B cell (primary cell): ENCODE results near the gene DHDH. TPM values are rescaled to one million over a fixed set of nuclear protein-coding genes. Genes with fewer than 3 reads are reported as not detected.
A peak's percentile ranks its signal among the peaks of the same experiment; 100 is the strongest.

Source experiments
- ATAC-seq: fragments of 200-7000 bp; cut with Tn5 transposase; one replicate; pipeline ENCODE4 v1.10.0; 2021; ENCODE audit warnings: low read depth, mild to moderate bottlenecking, moderate number of reproducible peaks, moderate library complexity
- CTCF ChIA-PET: fragments of 350-600 bp; sonication (Branson Sonifier 250); formaldehyde crosslinking; loops from one replicate; lab custom pipeline; 2021; ENCODE audit warnings: antibody characterized with exemption, inconsistent platforms; lab: Charles Lee
- POLR2A ChIA-PET: fragments of 350-600 bp; sonication (Branson Sonifier 250); formaldehyde crosslinking; loops from one replicate; lab custom pipeline; 2021; ENCODE audit warnings: antibody characterized with exemption; lab: Charles Lee
- DNase-seq: peaks from one replicate; pipeline ENCODE4 v3.0.0; 2013
- H2AFZ ChIP-seq: 2 replicates; pipeline ENCODE4 v1.6.1; 2012; ENCODE audit warnings: mild to moderate bottlenecking, low read depth, low read length; ENCODE audit not compliant: insufficient read depth, poor library complexity, severe bottlenecking
- H3K27ac ChIP-seq, 2 donors: 1 replicate in 1 of 2; 2 replicates in 1 of 2; pipeline ENCODE4 v1.5.1; 2012 to 2013; ENCODE audit warnings: low read length in 2 of 2, mild to moderate bottlenecking in 2 of 2, moderate library complexity in 1 of 2
- H3K27me3 ChIP-seq, 4 experiments: fragments of 200-600 bp in 1 of 4; sonication (generic) in 1 of 4; replicated peaks in 1 of 4; 1 replicate in 2 of 4; 2 replicates in 2 of 4; pipeline versions ENCODE4 v1.6.1 to v1.7.0; 2013 to 2016; ENCODE audit warnings: low read length in 3 of 4, mild to moderate bottlenecking in 2 of 4, mixed read lengths in 1 of 4, moderate library complexity in 1 of 4; ENCODE audit not compliant: insufficient read depth in 4 of 4, control insufficient read depth in 3 of 4; ENCODE audit errors: control extremely low read depth in 1 of 4
- H3K36me3 ChIP-seq, 2 experiments: replicated peaks in 1 of 2; 1 replicate in 1 of 2; 2 replicates in 1 of 2; pipeline versions ENCODE4 v1.6.1 to v1.7.1; 2013; ENCODE audit warnings: low read length in 1 of 2; ENCODE audit not compliant: insufficient read depth in 2 of 2, control insufficient read depth in 1 of 2; ENCODE audit errors: control extremely low read depth in 1 of 2, extremely low read depth in 1 of 2
- H3K4me1 ChIP-seq, 2 donors: fragments of 200-600 bp in 1 of 2; sonication (generic) in 1 of 2; 1 replicate in 1 of 2; 2 replicates in 1 of 2; pipeline versions ENCODE4 v1.5.1 to v1.6.1; 2013 to 2017; ENCODE audit warnings: low read length in 2 of 2; ENCODE audit not compliant: control insufficient read depth in 2 of 2, insufficient read depth in 2 of 2
- H3K4me2 ChIP-seq: replicated peaks from 2 replicates; pipeline ENCODE3; 2012; ENCODE audit warnings: mild to moderate bottlenecking, low read depth, low read length; ENCODE audit not compliant: poor library complexity, severe bottlenecking
- H3K4me3 ChIP-seq, 5 experiments: fragments of 200-600 bp in 1 of 5; sonication (generic) in 1 of 5; 1 replicate in 3 of 5; 2 replicates in 2 of 5; pipeline versions ENCODE4 v1.5.1 to v1.7.0; 2011 to 2016; ENCODE audit warnings: low read length in 4 of 5, mild to moderate bottlenecking in 4 of 5, low read depth in 2 of 5, control low read depth in 1 of 5, moderate library complexity in 1 of 5; ENCODE audit not compliant: insufficient read depth in 1 of 5; ENCODE audit errors: control extremely low read depth in 1 of 5, extremely low read depth in 1 of 5
- H3K79me2 ChIP-seq: fragments of 200-600 bp; sonication (generic); one replicate; pipeline ENCODE4 v1.6.0; 2016; ENCODE audit warnings: low read length; ENCODE audit not compliant: control insufficient read depth, insufficient read depth
- H3K9ac ChIP-seq: fragments of 200-600 bp; sonication (generic); 2 replicates; pipeline ENCODE4 v1.6.1; 2017; ENCODE audit warnings: mild to moderate bottlenecking, low read length, moderate library complexity
- H3K9me3 ChIP-seq, 3 donors: one replicate each; pipeline versions ENCODE4 v1.6.1 to v1.7.1; 2013; ENCODE audit warnings: low read length in 2 of 3; ENCODE audit not compliant: control insufficient read depth in 2 of 3, insufficient read depth in 1 of 3; ENCODE audit errors: control extremely low read depth in 1 of 3
- H4K20me1 ChIP-seq: 2 replicates; pipeline ENCODE4 v1.6.0; 2012; ENCODE audit warnings: mild to moderate bottlenecking, low read length; ENCODE audit not compliant: insufficient read depth, control insufficient read depth, poor library complexity, severe bottlenecking
- H3K27ac Mint-ChIP-seq: one replicate; pipeline ENCODE4 v1.8.0; 2021; ENCODE audit warnings: mixed read lengths
- H3K27me3 Mint-ChIP-seq: one replicate; pipeline ENCODE4 v1.8.0; 2021; ENCODE audit warnings: mixed read lengths
- H3K4me1 Mint-ChIP-seq: one replicate; pipeline ENCODE4 v1.8.0; 2021; ENCODE audit warnings: mixed read lengths
- H3K4me3 Mint-ChIP-seq: one replicate; pipeline ENCODE4 v1.8.0; 2021; ENCODE audit warnings: mixed read lengths
- H3K9me3 Mint-ChIP-seq: one replicate; pipeline ENCODE4 v1.8.0; 2022; ENCODE audit warnings: mixed read lengths; ENCODE audit not compliant: insufficient read depth
- EZH2 ChIP-seq: IDR thresholded peaks from 2 replicates; pipeline ENCODE4 v1.6.1; 2012; ENCODE audit warnings: borderline replicate concordance, low read depth, mild to moderate bottlenecking, moderate library complexity, low read length; ENCODE audit not compliant: insufficient read depth, poor library complexity, severe bottlenecking
- WGBS: methylation state at CpG from one replicate; pipeline ENCODE4 v1.1.5; 2013; ENCODE audit warnings: missing lambda C conversion rate; ENCODE audit not compliant: insufficient coverage; 5-methylcytosine and 5-hydroxymethylcytosine counted together
- intact Hi-C: fragments of 100-400 bp; cut with micrococcal nuclease; formaldehyde crosslinking; loops from one replicate; pipeline ENCODE4 v1.10.0; 2022
- polyA plus RNA-seq: library from polyadenylated mRNA; depleted of rRNA; stranded (reverse); fragments of >200 nt; gene quantifications from 2 replicates; pipeline ENCODE4 v1.2.3, GENCODE V29; 2012
- total RNA-seq, 2 donors: library from RNA; stranded (reverse); fragments of 120-200 nt in 1 of 2; gene quantifications; 1 replicate in 1 of 2; 2 replicates in 1 of 2; pipeline versions ENCODE4 v1.2.3 to v1.2.4, GENCODE V29; 2013 to 2022
- TF ChIP-seq, protein P1 (sequence below): fragments of 200-600 bp; IDR thresholded peaks from one replicate; pipeline ENCODE4 v1.8.0; 2022; ENCODE audit warnings: antibody characterized with exemption, mild to moderate bottlenecking

Gene DHDH
- total and polyA plus RNA-seq, 2 donors (not counting 1 experiment from before 2014, with no cell fraction given): 0.64 to 0.82 TPM

DNA sequence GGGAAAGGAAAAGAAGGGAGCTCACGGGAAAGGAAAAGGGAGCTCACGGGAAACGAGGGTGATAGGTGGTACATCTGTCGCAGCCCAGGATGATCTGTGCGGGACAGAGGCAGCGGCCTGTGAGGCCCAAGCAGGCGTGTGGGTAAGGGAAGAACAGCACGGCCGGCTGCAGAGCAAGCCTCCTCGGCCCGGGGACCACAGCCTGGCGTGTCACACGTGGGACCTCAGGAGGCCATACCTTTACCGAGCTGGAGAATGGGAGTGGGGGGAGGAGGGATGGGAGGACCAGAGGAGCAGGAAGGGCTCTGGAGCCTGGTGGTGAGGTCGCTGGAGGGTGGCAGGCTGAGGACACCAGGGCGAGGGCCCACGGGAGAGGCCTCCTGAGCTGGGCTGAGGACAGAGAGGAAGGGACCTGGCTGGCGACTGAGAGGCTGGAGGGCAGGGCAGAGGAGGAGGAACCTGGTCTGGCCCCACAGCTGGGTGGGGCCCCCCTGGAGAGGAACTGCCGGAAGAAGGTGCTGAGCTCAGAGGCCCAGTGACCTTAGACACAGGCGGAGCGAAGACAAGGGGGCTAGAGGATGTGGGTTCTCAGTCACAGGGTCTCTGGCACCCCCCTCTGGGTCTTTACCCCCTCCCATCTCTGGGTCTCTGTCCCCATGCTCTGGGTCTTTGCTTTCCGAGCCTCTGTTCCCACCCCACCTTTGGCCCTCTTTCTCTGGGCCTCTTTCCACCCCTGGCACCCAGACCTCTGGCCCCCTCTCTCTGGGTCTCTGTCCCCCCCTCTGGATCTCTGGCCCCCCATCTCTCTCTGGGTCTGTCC lies 28.7 kb downstream of the DHDH start:
- peaks cover 0 to 15% of the 10 kb centered on the region in 2 experiments for H3K36me3 ChIP-seq
- peaks cover 19% of the 10 kb centered on the region for H4K20me1 ChIP-seq
- peak overlapping the region; percentile 64 for H3K4me3 Mint-ChIP-seq
- DNase-seq (peak; percentile 79), ATAC-seq (peak; percentile 41)
- H3K4me1 Mint-ChIP-seq: peaks cover 57% of the 10 kb centered on the region
- H3K9me3 ChIP-seq: no peaks in the 10 kb centered on the region
- no peaks in the 10 kb centered on the region for H3K9me3 Mint-ChIP-seq
- POLR2A ChIA-PET: interaction anchor here (0.5 to 1.5 kb wide), 10 partner anchors 8 to 1367 kb away, joined by 3 to 11 read pairs (median 4); partner anchors contain the start of genes BAX and KCNC3
- 26% methylated on average over 20 of the region's 22 CpGs for WGBS
- peak overlapping the region; percentile 73 for H2AFZ ChIP-seq
- no peaks in the 10 kb centered on the region for H3K27me3 ChIP-seq
- H3K27ac Mint-ChIP-seq: peak overlapping the region; percentile 93
- TF ChIP-seq, protein P1, sequence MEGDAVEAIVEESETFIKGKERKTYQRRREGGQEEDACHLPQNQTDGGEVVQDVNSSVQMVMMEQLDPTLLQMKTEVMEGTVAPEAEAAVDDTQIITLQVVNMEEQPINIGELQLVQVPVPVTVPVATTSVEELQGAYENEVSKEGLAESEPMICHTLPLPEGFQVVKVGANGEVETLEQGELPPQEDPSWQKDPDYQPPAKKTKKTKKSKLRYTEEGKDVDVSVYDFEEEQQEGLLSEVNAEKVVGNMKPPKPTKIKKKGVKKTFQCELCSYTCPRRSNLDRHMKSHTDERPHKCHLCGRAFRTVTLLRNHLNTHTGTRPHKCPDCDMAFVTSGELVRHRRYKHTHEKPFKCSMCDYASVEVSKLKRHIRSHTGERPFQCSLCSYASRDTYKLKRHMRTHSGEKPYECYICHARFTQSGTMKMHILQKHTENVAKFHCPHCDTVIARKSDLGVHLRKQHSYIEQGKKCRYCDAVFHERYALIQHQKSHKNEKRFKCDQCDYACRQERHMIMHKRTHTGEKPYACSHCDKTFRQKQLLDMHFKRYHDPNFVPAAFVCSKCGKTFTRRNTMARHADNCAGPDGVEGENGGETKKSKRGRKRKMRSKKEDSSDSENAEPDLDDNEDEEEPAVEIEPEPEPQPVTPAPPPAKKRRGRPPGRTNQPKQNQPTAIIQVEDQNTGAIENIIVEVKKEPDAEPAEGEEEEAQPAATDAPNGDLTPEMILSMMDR: no peak
- TF ChIP-seq EZH2: no peak
- H3K4me2 ChIP-seq: peak overlapping the region; percentile 75
- CTCF ChIA-PET: interaction anchor here (1.5 kb wide), 2 partner anchors 8 to 31 kb away, joined by 4 to 8 read pairs; partner anchors contain the start of genes GYS1 and RUVBL2
- H3K4me3 ChIP-seq: peak overlapping the region; percentile 3 to 42 (median 27)
- peak overlapping the region; percentile 50 for H3K9ac ChIP-seq
- peaks cover 41 to 46% of the 10 kb centered on the region in 2 donors for H3K4me1 ChIP-seq
- H3K79me2 ChIP-seq: peaks cover 32% of the 10 kb centered on the region
- H3K27ac ChIP-seq: peak overlapping the region; percentile 85 to 88
- H3K27me3 Mint-ChIP-seq: no peaks in the 10 kb centered on the region
- intact Hi-C loops: no loop called here

DNA sequence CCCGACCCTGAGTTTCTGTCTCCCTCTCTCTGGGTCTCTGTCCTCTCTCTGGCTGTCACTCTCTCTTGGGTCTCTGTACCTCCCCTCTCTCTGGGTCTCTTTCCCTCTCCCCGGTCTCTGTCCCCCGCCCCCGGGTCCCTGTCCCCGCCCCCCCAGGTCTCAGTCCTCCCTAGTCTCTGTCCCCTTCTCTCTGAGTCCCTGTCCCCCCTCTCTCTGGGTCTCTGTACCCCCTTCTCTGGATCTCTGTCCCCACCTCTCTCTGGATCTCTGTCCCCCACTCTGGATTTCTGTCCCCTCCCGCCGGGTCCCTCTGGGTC lies 29.3 kb downstream of the DHDH start:
- Mint-ChIP-seq H3K4me1 (peaks cover 63% of the 10 kb centered on the region), H3K27ac (peak overlapping the region; percentile 93), H3K9me3 (no peaks in the 10 kb centered on the region), H3K4me3 (peak overlapping the region; percentile 64), H3K27me3 (no peaks in the 10 kb centered on the region)
- H3K9ac ChIP-seq: peak overlapping the region; percentile 50
- peak overlapping the region in 4 of 5 experiments; percentile 27 to 65 (median 36) for H3K4me3 ChIP-seq
- ChIA-PET POLR2A (interaction anchor here (0.5 to 1.5 kb wide), 7 partner anchors 11 to 1366 kb away, joined by 3 to 11 read pairs (median 4); partner anchors contain the start of gene KCNC3), CTCF (interaction anchor here (1.5 kb wide), 2 partner anchors 8 to 30 kb away, joined by 4 to 8 read pairs; partner anchors contain the start of genes GYS1 and RUVBL2)
- DNase-seq (no peak), ATAC-seq (no peak)
- H3K79me2 ChIP-seq: peaks cover 32% of the 10 kb centered on the region
- H3K27ac ChIP-seq: peak overlapping the region; percentile 85 to 88
- H3K4me1 ChIP-seq: peaks cover 41 to 51% of the 10 kb centered on the region in 2 donors
- no peaks in the 10 kb centered on the region for H3K27me3 ChIP-seq
- no peaks in the 10 kb centered on the region for H3K9me3 ChIP-seq
- H2AFZ ChIP-seq: peak overlapping the region; percentile 73
- peaks cover 22% of the 10 kb centered on the region for H4K20me1 ChIP-seq
- intact Hi-C loops: no loop called here
- no CpG with 5 or more reads among the region's 7 CpGs for WGBS
- peak overlapping the region; percentile 75 for H3K4me2 ChIP-seq
- peaks cover 0 to 20% of the 10 kb centered on the region in 2 experiments for H3K36me3 ChIP-seq
- no peak for TF ChIP-seq EZH2
- TF ChIP-seq, protein P1: no peak
